Measurements from ENCODE around the gene PLCB3.

Gene PLCB3

GRCh38 chr11:64268025-64268892 is 16.9 kb downstream of the PLCB3 start:
- no peak for DNase-seq

GRCh38 chr11:64268893-64269539 is 17.7 kb downstream of the PLCB3 start:
- DNase-seq: peak; percentile 74

GRCh38 chr11:64269540-64270220 is 18.4 kb downstream of the PLCB3 start:
- peak; percentile 98 for DNase-seq

GRCh38 chr11:64275031-64275800 is 23.9 kb downstream of the PLCB3 start:
- no peak for DNase-seq

GRCh38 chr11:64275841-64276240 is 24.5 kb downstream of the PLCB3 start:
- no peak for DNase-seq

GRCh38 chr11:64276653-64277431 is 25.5 kb downstream of the PLCB3 start:
- no peak for DNase-seq

- no peak for DNase-seq
Observed at GRCh38 chr11:64278576-64279190, 27.4 kb downstream of the PLCB3 start.

GRCh38 chr11:64281957-64282770 is 30.8 kb downstream of the PLCB3 start:
- no peak for DNase-seq

GRCh38 chr11:64283092-64283491 is 31.8 kb downstream of the PLCB3 start:
- no peak for DNase-seq

- peak; percentile 96 for DNase-seq
Observed at GRCh38 chr11:64284048-64284961, 33.0 kb downstream of the PLCB3 start, which contains the start of gene BAD. Gene BAD (minus strand): TSS chr11:64284665. CDS start chr11:64284368, 297 bp downstream.

GRCh38 chr11:64284962-64285884 is 33.9 kb downstream of the PLCB3 start, which contains the start of gene GPR137:
Gene GPR137 (plus strand): TSS chr11:64285848. CDS start chr11:64286525, 677 bp downstream.
- peak; percentile 93 for DNase-seq

GRCh38 chr11:64285885-64286800 is 34.8 kb downstream of the PLCB3 start:
- no peak for DNase-seq

GRCh38 chr11:64286801-64287159 is 35.5 kb downstream of the PLCB3 start:
- no peak for DNase-seq

- no peak for DNase-seq
Observed at GRCh38 chr11:64287676-64288352, 36.5 kb downstream of the PLCB3 start.

GRCh38 chr11:64288353-64288750 is 37.0 kb downstream of the PLCB3 start:
- DNase-seq: no peak

GRCh38 chr11:64289002-64289564 is 37.8 kb downstream of the PLCB3 start:
- DNase-seq: no peak
